Right lobe of liver (tissue), 6 donors: Measurements from ENCODE around the gene TECPR2. TPM values are rescaled to one million over a fixed set of nuclear protein-coding genes. Genes with fewer than 3 reads are reported as not detected.
"Not testable (repeated sequence)": the region's sequence is repeated elsewhere in the genome, so short reads cannot be mapped to it uniquely, and the experiment has no call there.

Experiments
- ATAC-seq, 4 donors: fragments of 200-7000 bp; cut with Tn5 transposase; one replicate each; pipeline ENCODE4 v1.9.1; 2020; ENCODE audit warnings: mild to moderate bottlenecking in 4 of 4, moderate library complexity in 4 of 4
- DNase-seq, 3 donors: peaks; one replicate each; pipeline ENCODE4 v3.0.0-alpha.2; 2020
- H3K27ac ChIP-seq, 3 donors: fragments of 200-600 bp; one replicate each; pipeline ENCODE4 v1.8.0; 2022
- H3K27me3 ChIP-seq, 2 donors: fragments of 200-600 bp; one replicate each; pipeline ENCODE4 v1.8.0; 2022
- H3K36me3 ChIP-seq, 4 donors: fragments of 200-600 bp; sonication (generic) in 1 of 4; one replicate each; pipeline versions ENCODE4 v1.5.1 to v1.8.0; 2017 to 2022; ENCODE audit warnings: control low read depth in 1 of 4
- H3K4me1 ChIP-seq, 4 donors: fragments of 200-600 bp; sonication (generic) in 1 of 4; one replicate each; pipeline versions ENCODE4 v1.5.1 to v1.8.0; 2017 to 2022; ENCODE audit warnings: control low read depth in 1 of 4
- H3K4me3 ChIP-seq, 3 donors: fragments of 200-600 bp; one replicate each; pipeline ENCODE4 v1.8.0; 2022
- H3K9me3 ChIP-seq, 4 donors: fragments of 200-600 bp; sonication (generic) in 1 of 4; one replicate each; pipeline versions ENCODE4 v1.5.1 to v1.8.0; 2017 to 2022; ENCODE audit warnings: control low read depth in 1 of 4
- POLR2A ChIP-seq: fragments of 450-650 bp; IDR thresholded peaks from one replicate; pipeline ENCODE4 v1.6.1; 2017; ENCODE audit warnings: antibody characterized with exemption, mild to moderate bottlenecking
- whole genome bisulfite sequencing: methylation state at CpG from one replicate; pipeline ENCODE4 v1.1.6; 2018; ENCODE audit warnings: low coverage, low lambda C conversion rate; ENCODE audit not compliant: insufficient coverage; ENCODE audit errors: missing lambda C conversion rate; 5-methylcytosine and 5-hydroxymethylcytosine counted together
- intact Hi-C, 2 donors: fragments of 100-400 bp; cut with DNase I; formaldehyde crosslinking; loops; one replicate each; pipeline versions ENCODE4 v1.11.2 to v1.14.1; 2022
- total RNA-seq, 6 experiments: library from RNA; depleted of rRNA in 2 of 6; stranded (reverse); fragments of >200 nt in 2 of 6; fragmentation: NEBNext Ultra II Directional in 3 of 6; extraction: Animal tissue kit (Norgen Biotek cat#: 25700) in 3 of 6; gene quantifications; one replicate each; pipeline versions ENCODE4 v1.1.0 to v1.2.4, GENCODE V29; 2016 to 2023
- TF ChIP-seq, protein P1 (sequence below), 4 donors: fragments of 200-600 bp in 3 of 4; fragments of 450-650 bp in 1 of 4; IDR thresholded peaks; one replicate each; pipeline versions ENCODE4 v1.5.1 to v1.8.0; 2016 to 2022; ENCODE audit warnings: antibody characterized with exemption in 4 of 4, mild to moderate bottlenecking in 2 of 4
- donor health status: DM: no; HTN: yes; CAD: no.
- donor health status: DM: no; HTN: no; CAD: no.
- donor health status: DM: no; HTN: no; CAD: no.
- donor health status: DM: no; HTN: yes; CAD: no.
- donor health status: DM: no; HTN: yes; CAD: no.

The TECPR2 gene
- total RNA-seq, 6 experiments from 2014 or later = 5.5 to 10.5 (median 9.4) TPM

DNA sequence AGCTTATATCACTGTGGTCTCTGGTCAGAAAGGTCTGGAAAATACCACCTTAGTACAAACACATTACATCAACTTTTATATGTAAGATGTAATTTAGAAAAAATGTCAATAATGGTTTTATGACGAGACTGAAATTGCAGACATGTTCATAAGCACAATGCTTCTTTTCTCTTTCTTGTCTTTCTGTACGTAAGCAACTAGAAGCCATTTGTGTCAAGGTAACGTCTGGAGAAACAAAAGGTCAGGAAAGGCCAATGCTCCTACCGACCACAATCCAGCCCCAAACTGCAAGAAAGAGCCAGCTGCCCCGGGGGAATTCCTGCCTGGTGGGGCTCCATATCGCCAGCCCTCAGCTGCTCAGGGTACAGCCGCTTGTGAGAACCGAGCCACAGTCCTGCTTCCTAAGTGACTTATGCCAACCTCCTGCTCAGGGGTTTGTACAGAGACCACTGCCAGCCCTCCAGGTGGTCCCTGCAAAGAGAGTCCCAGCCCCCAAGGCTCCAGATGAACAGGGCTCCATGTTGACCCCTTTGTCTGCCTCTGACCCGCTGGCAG is 36.9 kb upstream of the TECPR2 start:
- DNase-seq = no peak
- H3K36me3 ChIP-seq = peaks cover 0 to 10% (median 0%) of the 10 kb centered on the region in 4 donors
- intact Hi-C loops = no loop called here
- H3K27ac ChIP-seq = no peak overlapping the region
- no peak for TF ChIP-seq POLR2A
- TF ChIP-seq, protein P1, sequence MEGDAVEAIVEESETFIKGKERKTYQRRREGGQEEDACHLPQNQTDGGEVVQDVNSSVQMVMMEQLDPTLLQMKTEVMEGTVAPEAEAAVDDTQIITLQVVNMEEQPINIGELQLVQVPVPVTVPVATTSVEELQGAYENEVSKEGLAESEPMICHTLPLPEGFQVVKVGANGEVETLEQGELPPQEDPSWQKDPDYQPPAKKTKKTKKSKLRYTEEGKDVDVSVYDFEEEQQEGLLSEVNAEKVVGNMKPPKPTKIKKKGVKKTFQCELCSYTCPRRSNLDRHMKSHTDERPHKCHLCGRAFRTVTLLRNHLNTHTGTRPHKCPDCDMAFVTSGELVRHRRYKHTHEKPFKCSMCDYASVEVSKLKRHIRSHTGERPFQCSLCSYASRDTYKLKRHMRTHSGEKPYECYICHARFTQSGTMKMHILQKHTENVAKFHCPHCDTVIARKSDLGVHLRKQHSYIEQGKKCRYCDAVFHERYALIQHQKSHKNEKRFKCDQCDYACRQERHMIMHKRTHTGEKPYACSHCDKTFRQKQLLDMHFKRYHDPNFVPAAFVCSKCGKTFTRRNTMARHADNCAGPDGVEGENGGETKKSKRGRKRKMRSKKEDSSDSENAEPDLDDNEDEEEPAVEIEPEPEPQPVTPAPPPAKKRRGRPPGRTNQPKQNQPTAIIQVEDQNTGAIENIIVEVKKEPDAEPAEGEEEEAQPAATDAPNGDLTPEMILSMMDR (IDR thresholded peaks at IDR 0.05) = no peak
- no peak for ATAC-seq
- WGBS = 80% methylated on average over 4 of the region's 9 CpGs
- peaks cover 0 to 15% (median 3%) of the 10 kb centered on the region in 4 donors for H3K4me1 ChIP-seq
- no peaks in the 10 kb centered on the region for H3K9me3 ChIP-seq
- H3K4me3 ChIP-seq = no peak overlapping the region
- H3K27me3 ChIP-seq = no peaks in the 10 kb centered on the region

- Histone ChIP-seq H3K4me1 (peaks cover 0 to 8% (median 0%) of the 10 kb centered on the region in 4 donors), H3K27ac (no peak overlapping the region), H3K36me3 (peaks cover 0 to 10% (median 0%) of the 10 kb centered on the region in 4 donors), H3K9me3 (no peaks in the 10 kb centered on the region), H3K4me3 (no peak overlapping the region), H3K27me3 (no peaks in the 10 kb centered on the region)
- intact Hi-C loops = no loop called here
- WGBS = 94% methylated on average over 7 of the region's 14 CpGs
- ATAC-seq (no peak), DNase-seq (no peak)
- TF ChIP-seq, protein P1 (IDR thresholded peaks at IDR 0.05) = no peak
- no peak for TF ChIP-seq POLR2A
Observed at GRCh38 chr14:102326583-102326982, 36.2 kb upstream of the TECPR2 start.

- H3K27me3 ChIP-seq, H3K4me1 ChIP-seq, H3K4me3 ChIP-seq, H3K9me3 ChIP-seq, DNase-seq, ATAC-seq, H3K27ac ChIP-seq, intact Hi-C loops: not testable (repeated sequence)
- 75% methylated on average over 6 of the region's 6 CpGs for WGBS
- peaks cover 0 to 17% (median 0%) of the 10 kb centered on the region in 4 donors for H3K36me3 ChIP-seq
Observed at GRCh38 chr14:102329381-102329780, 33.4 kb upstream of the TECPR2 start.

DNA sequence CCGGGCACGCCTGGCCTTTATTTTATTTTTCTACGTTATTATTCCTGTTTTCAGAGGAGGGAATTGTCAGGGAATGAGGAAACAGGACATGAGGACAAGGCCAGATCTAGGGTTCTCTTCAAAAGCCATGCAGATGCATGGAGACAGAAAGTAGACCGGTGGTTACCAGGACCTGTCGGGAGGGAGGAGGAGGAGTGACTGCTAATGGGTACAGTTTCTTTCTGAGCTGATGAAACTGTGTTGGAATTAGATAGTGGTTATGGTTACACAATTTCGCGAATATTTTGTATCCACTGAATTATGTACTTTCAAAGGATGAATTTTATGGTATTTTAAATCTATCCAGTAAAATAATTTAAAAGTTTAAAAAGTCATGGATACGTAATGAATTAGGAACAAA is 31.9 kb upstream of the TECPR2 start:
- no peaks in the 10 kb centered on the region for H3K9me3 ChIP-seq
- ATAC-seq (no peak), DNase-seq (no peak)
- TF ChIP-seq POLR2A = no peak
- TF ChIP-seq, protein P1 (IDR thresholded peaks at IDR 0.05) = no peak
- intact Hi-C loops = no loop called here
- H3K4me3 ChIP-seq = no peak overlapping the region
- H3K36me3 ChIP-seq = peaks cover 0 to 13% (median 0%) of the 10 kb centered on the region in 4 donors
- no peaks in the 10 kb centered on the region for H3K27me3 ChIP-seq
- 87% methylated on average over 8 of the region's 8 CpGs for WGBS
- no peaks in the 10 kb centered on the region for H3K4me1 ChIP-seq
- H3K27ac ChIP-seq = no peak overlapping the region

DNA sequence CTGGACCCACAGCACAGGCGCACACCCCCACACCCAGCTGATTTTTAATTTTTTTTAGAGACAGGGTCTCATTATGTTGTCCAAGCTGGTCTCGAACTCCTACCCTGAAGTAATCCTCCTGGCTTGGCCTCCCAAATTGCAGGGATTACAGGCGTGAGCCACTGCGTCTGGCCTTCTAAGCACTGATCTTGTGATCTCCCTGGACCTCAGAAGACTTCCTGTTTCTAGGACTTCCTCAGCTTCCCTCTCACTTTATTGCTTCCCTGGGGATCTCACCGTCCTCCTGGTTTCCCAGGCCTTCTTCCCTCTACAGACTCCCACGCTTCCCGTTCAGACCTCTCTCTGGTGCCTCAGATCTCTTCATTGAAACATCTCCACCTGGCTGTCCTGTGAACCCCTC is 29.4 kb upstream of the TECPR2 start:
- no peak for ATAC-seq
- Histone ChIP-seq H3K4me1 (no peaks in the 10 kb centered on the region), H3K9me3 (no peaks in the 10 kb centered on the region), H3K4me3 (no peak overlapping the region), H3K36me3 (peaks cover 0 to 7% (median under 1%) of the 10 kb centered on the region in 4 donors), H3K27me3 (no peaks in the 10 kb centered on the region), H3K27ac (no peak overlapping the region)
- TF ChIP-seq, protein P1 (IDR thresholded peaks at IDR 0.05) = no peak
- no peak for TF ChIP-seq POLR2A
- intact Hi-C loops = no loop called here
- WGBS = 77% methylated on average over 7 of the region's 7 CpGs
- no peak for DNase-seq
